IMR-90 (cell line): ENCODE data around the gene PRSS38.

Experiments used
- BHLHE40 ChIP-seq: fragments of 150-350 bp; IDR thresholded peaks from 2 replicates; pipeline ENCODE4 v1.6.1; 2016; ENCODE audit warnings: mild to moderate bottlenecking, low read depth, low read length
- CHD1 ChIP-seq: IDR thresholded peaks from 2 replicates; pipeline ENCODE4 v1.6.1; 2012; ENCODE audit warnings: low read depth, low read length, improper control_type of control experiment
- CTCF ChIP-seq: conservative IDR thresholded peaks from 2 replicates; pipeline ENCODE4 v1.5.1; 2012; ENCODE audit warnings: mild to moderate bottlenecking, low read depth, low read length, improper control_type of control experiment
- ELK1 ChIP-seq: fragments of 150-350 bp; IDR thresholded peaks from 2 replicates; pipeline ENCODE4 v1.6.1; 2016; ENCODE audit warnings: low read depth, mild to moderate bottlenecking, low read length, moderate library complexity, borderline replicate concordance
- MXI1 ChIP-seq: IDR thresholded peaks from 2 replicates; pipeline ENCODE4 v1.6.1; 2012; ENCODE audit warnings: low read depth, mild to moderate bottlenecking, low read length, moderate library complexity, borderline replicate concordance
- NFE2L2 ChIP-seq: fragments of 150-350 bp; IDR thresholded peaks from 2 replicates; pipeline ENCODE4 v1.6.1; 2016; ENCODE audit warnings: low read depth, mild to moderate bottlenecking, low read length
- POLR2A ChIP-seq: IDR thresholded peaks from 2 replicates; pipeline ENCODE4 v1.6.1; 2012; ENCODE audit warnings: mild to moderate bottlenecking, low read depth, low read length
- RAD21 ChIP-seq: IDR thresholded peaks from 2 replicates; pipeline ENCODE4 v1.6.1; 2012; ENCODE audit warnings: low read length, improper control_type of control experiment
- RCOR1 ChIP-seq: IDR thresholded peaks from 2 replicates; pipeline ENCODE4 v1.6.1; 2012; ENCODE audit warnings: mild to moderate bottlenecking, low read length, improper control_type of control experiment; ENCODE audit not compliant: insufficient replicate concordance
- RFX5 ChIP-seq: IDR thresholded peaks from 2 replicates; pipeline ENCODE4 v1.8.0; 2012; ENCODE audit warnings: low read depth, mild to moderate bottlenecking, low read length, moderate library complexity
- SMC3 ChIP-seq: fragments of 150-350 bp; IDR thresholded peaks from 2 replicates; pipeline ENCODE4 v1.6.1; 2016; ENCODE audit warnings: low read depth, mild to moderate bottlenecking, antibody characterized with exemption, low read length, moderate library complexity
- TF ChIP-seq, protein P1 (sequence below): fragments of 150-350 bp; IDR thresholded peaks from 2 replicates; pipeline ENCODE4 v1.6.1; 2017; ENCODE audit warnings: mild to moderate bottlenecking, antibody characterized with exemption, low read length, low read depth

DNA sequence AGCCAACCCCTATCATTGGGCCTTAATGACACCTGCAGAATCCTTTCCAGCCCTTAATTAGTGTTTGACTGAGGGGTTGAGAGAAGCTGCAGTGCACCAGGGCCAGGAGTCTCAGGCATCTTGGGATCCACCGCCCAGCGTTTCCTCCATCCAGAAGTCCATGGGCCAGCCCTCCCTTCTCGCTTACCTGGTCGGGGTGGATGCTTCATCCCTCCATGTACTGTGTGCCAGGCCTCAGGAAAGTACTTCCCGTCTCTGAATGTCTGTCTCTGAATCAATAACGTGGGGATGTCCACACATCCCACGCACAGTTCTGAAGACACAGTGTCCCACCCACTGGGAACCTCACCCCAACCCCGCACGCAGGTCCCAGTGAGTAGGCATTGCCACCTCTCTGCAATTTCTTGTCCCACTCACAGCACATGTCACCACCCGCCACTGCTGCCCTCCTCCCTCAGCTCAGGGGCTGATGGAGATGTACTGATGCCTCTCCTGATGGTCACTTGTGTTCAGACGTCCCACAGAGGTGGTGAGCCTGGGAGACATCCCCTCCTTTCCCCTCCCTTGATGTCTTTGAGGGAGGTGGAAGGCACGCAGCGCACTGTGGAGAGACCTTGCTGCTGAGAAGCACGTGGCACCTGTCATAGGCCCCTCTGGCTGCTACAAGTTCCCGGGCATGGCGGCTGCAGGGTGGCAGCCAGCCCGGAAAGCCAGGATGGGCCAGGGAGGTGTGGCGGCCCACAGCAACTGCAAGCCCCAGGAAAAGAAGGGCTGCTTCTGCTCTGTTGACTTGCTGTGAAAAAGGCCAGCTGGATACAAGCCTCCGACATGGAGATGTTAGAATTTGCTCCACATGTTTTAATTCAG, 29.4 kb upstream of the PRSS38 start:
- TF ChIP-seq CTCF (no peak), POLR2A (no peak), BHLHE40 (no peak), ELK1 (no peak), MXI1 (no peak), RAD21 (no peak), RCOR1 (no peak), CHD1 (no peak), SMC3 (no peak), NFE2L2 (no peak), RFX5 (no peak)
- TF ChIP-seq, protein P1, sequence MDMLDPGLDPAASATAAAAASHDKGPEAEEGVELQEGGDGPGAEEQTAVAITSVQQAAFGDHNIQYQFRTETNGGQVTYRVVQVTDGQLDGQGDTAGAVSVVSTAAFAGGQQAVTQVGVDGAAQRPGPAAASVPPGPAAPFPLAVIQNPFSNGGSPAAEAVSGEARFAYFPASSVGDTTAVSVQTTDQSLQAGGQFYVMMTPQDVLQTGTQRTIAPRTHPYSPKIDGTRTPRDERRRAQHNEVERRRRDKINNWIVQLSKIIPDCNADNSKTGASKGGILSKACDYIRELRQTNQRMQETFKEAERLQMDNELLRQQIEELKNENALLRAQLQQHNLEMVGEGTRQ: no peak
